C4-2B (cell line): ENCODE data around the gene PRKAG2.

Experiments used
- CTCF ChIP-seq: fragments of 450-650 bp; conservative IDR thresholded peaks from 2 replicates; pipeline ENCODE4 v1.5.1; 2017; ENCODE audit warnings: mild to moderate bottlenecking
- ZFX ChIP-seq: fragments of 450-650 bp; IDR thresholded peaks from 2 replicates; pipeline ENCODE4 v1.6.1; 2017

- TF ChIP-seq CTCF (no peak), ZFX (no peak)
These were observed 187.5 kb downstream of the PRKAG2 start for GRCh38 chr7:151689196-151689971.
